CD4-positive, alpha-beta T cell (primary cell): ENCODE results near the gene IFT25. TPM values are rescaled to one million over a fixed set of nuclear protein-coding genes. Genes with fewer than 3 reads are reported as not detected.

Source experiments
- ATAC-seq: fragments of 200-7000 bp; cut with Tn5 transposase; one replicate; pipeline ENCODE4 v1.10.0; 2022; ENCODE audit warnings: mild to moderate bottlenecking; ENCODE audit not compliant: poor library complexity
- CTCF ChIA-PET: fragments of 350-600 bp; sonication (Branson Sonifier 250); formaldehyde crosslinking; loops from one replicate; lab custom pipeline; 2021; ENCODE audit warnings: antibody characterized with exemption, inconsistent platforms; lab: Charles Lee
- POLR2A ChIA-PET: fragments of 350-600 bp; sonication (Branson Sonifier 250); formaldehyde crosslinking; loops from one replicate; lab custom pipeline; 2021; ENCODE audit warnings: antibody characterized with exemption, inconsistent platforms; lab: Charles Lee
- DNase-seq, 14 experiments: peaks; one replicate each; pipeline ENCODE4 v3.0.0-alpha.2; 2013 to 2020; ENCODE audit warnings: mixed read lengths in 2 of 14
- H3K27ac ChIP-seq, 2 donors: one replicate each; pipeline versions ENCODE4 v1.5.1 to v1.7.0; 2013; ENCODE audit warnings: low read length in 2 of 2, low read depth in 1 of 2, mild to moderate bottlenecking in 1 of 2
- H3K27me3 ChIP-seq, 2 experiments: 1 replicate in 1 of 2; 2 replicates in 1 of 2; pipeline versions ENCODE4 v1.6.1 to v1.7.0; 2013; ENCODE audit warnings: low read length in 2 of 2, control low read depth in 1 of 2, mild to moderate bottlenecking in 1 of 2, moderate library complexity in 1 of 2; ENCODE audit not compliant: insufficient read depth in 2 of 2, control insufficient read depth in 1 of 2
- H3K36me3 ChIP-seq: one replicate; pipeline ENCODE4 v1.6.1; 2013; ENCODE audit warnings: low read length, control low read depth; ENCODE audit not compliant: insufficient read depth
- H3K4me1 ChIP-seq: one replicate; pipeline ENCODE4 v1.6.1; 2013; ENCODE audit warnings: low read length, control low read depth; ENCODE audit not compliant: insufficient read depth
- H3K4me3 ChIP-seq: one replicate; pipeline ENCODE4 v1.5.1; 2013; ENCODE audit warnings: mild to moderate bottlenecking, low read length, moderate library complexity
- H3K9me3 ChIP-seq, 2 experiments: 1 replicate in 1 of 2; 2 replicates in 1 of 2; pipeline versions ENCODE4 v1.6.1 to v1.7.0; 2013; ENCODE audit warnings: low read length in 2 of 2, mild to moderate bottlenecking in 2 of 2, control low read depth in 1 of 2, moderate library complexity in 1 of 2; ENCODE audit not compliant: control insufficient read depth in 1 of 2, insufficient read depth in 1 of 2
- H3K27ac Mint-ChIP-seq: one replicate; pipeline ENCODE4 v1.8.0; 2020; ENCODE audit warnings: mixed read lengths
- H3K27me3 Mint-ChIP-seq: one replicate; pipeline ENCODE4 v1.8.0; 2021; ENCODE audit warnings: mixed read lengths
- H3K36me3 Mint-ChIP-seq: one replicate; pipeline ENCODE4 v1.8.0; 2021; ENCODE audit warnings: low read depth, mixed read lengths
- H3K4me1 Mint-ChIP-seq: one replicate; pipeline ENCODE4 v1.8.0; 2021; ENCODE audit warnings: low read depth, mixed read lengths
- H3K4me3 Mint-ChIP-seq: one replicate; pipeline ENCODE4 v1.8.0; 2020; ENCODE audit warnings: mild to moderate bottlenecking, mixed read lengths
- H3K9me3 Mint-ChIP-seq: one replicate; pipeline ENCODE4 v1.8.0; 2020; ENCODE audit warnings: mixed read lengths
- CTCF ChIP-seq: fragments of 200-600 bp; IDR thresholded peaks from one replicate; pipeline ENCODE4 v1.8.0; 2022; ENCODE audit warnings: antibody characterized with exemption, mild to moderate bottlenecking
- intact Hi-C, 2 experiments: fragments of 100-400 bp; cut with DNase I in 1 of 2; cut with micrococcal nuclease in 1 of 2; formaldehyde crosslinking; loops; one replicate each; pipeline versions ENCODE4 v1.15.1 to v1.9.0; 2023 to 2025; cut with DNase I, micrococcal nuclease
- total RNA-seq, 174 experiments: library from RNA in 2 of 174; stranded (reverse) in 2 of 174; gene quantifications; one replicate each; pipeline ENCODE4 v1.2.3 and lab custom pipeline; 2021 to 2026

The IFT25 gene
- total RNA-seq, 2 experiments from 2014 or later: 12.7 to 13.9 TPM

- no peaks in the 10 kb centered on the region for H3K27me3 Mint-ChIP-seq
- H3K27ac Mint-ChIP-seq: no peak overlapping the region
- Histone ChIP-seq H3K27me3 (no peaks in the 10 kb centered on the region), H3K36me3 (no peaks in the 10 kb centered on the region), H3K9me3 (no peaks in the 10 kb centered on the region), H3K27ac (no peak overlapping the region), H3K4me1 (peaks cover 8% of the 10 kb centered on the region), H3K4me3 (no peak overlapping the region)
- intact Hi-C loops: no loop called here
- POLR2A ChIA-PET: no interaction called here
- CTCF ChIA-PET: no interaction called here
- DNase-seq (no peak), ATAC-seq (no peak)
- H3K9me3 Mint-ChIP-seq: no peaks in the 10 kb centered on the region
- H3K4me1 Mint-ChIP-seq: peaks cover 33% of the 10 kb centered on the region
- no peak for TF ChIP-seq CTCF
- H3K4me3 Mint-ChIP-seq: no peak overlapping the region
- no peaks in the 10 kb centered on the region for H3K36me3 Mint-ChIP-seq
These were observed 37.2 kb upstream of the IFT25 start for GRCh38 chr1:53982763-53983104.

- no peaks in the 10 kb centered on the region for H3K27me3 Mint-ChIP-seq
- no peaks in the 10 kb centered on the region for H3K9me3 ChIP-seq
- no peak overlapping the region for H3K27ac Mint-ChIP-seq
- ChIA-PET CTCF (no interaction called here), POLR2A (no interaction called here)
- DNase-seq: no peak
- intact Hi-C loops: no loop called here
- no peak overlapping the region for H3K27ac ChIP-seq
- peaks cover 30% of the 10 kb centered on the region for H3K4me1 Mint-ChIP-seq
- no peak for ATAC-seq
- H3K4me3 ChIP-seq: no peak overlapping the region
- H3K4me3 Mint-ChIP-seq: no peak overlapping the region
- no peaks in the 10 kb centered on the region for H3K36me3 ChIP-seq
- peaks cover 8% of the 10 kb centered on the region for H3K4me1 ChIP-seq
- no peak for TF ChIP-seq CTCF
- no peaks in the 10 kb centered on the region for H3K9me3 Mint-ChIP-seq
- H3K27me3 ChIP-seq: no peaks in the 10 kb centered on the region
- H3K36me3 Mint-ChIP-seq: no peaks in the 10 kb centered on the region
These were observed 36.7 kb upstream of the IFT25 start for GRCh38 chr1:53982034-53982762.

- H3K27ac ChIP-seq: no peak overlapping the region
- POLR2A ChIA-PET: no interaction called here
- no peaks in the 10 kb centered on the region for H3K9me3 ChIP-seq
- no peak overlapping the region for H3K4me3 Mint-ChIP-seq
- no peak for ATAC-seq
- no peaks in the 10 kb centered on the region for H3K27me3 ChIP-seq
- no peak for TF ChIP-seq CTCF
- H3K4me3 ChIP-seq: no peak overlapping the region
- no peaks in the 10 kb centered on the region for H3K27me3 Mint-ChIP-seq
- no peaks in the 10 kb centered on the region for H3K9me3 Mint-ChIP-seq
- DNase-seq: no peak
- CTCF ChIA-PET: no interaction called here
- no peaks in the 10 kb centered on the region for H3K36me3 Mint-ChIP-seq
- peaks cover 21% of the 10 kb centered on the region for H3K4me1 Mint-ChIP-seq
- intact Hi-C loops: no loop called here
- H3K27ac Mint-ChIP-seq: no peak overlapping the region
- no peaks in the 10 kb centered on the region for H3K36me3 ChIP-seq
- peaks cover 6% of the 10 kb centered on the region for H3K4me1 ChIP-seq
These were observed 35.7 kb upstream of the IFT25 start for GRCh38 chr1:53981220-53981619.
